Dendritic cell treated with granulocyte-macrophage colony-stimulating factor and Interleukin-4, amounts not matched to agents 40 ng/mL and 50 ng/mL, for 4 days (primary cell): ENCODE results near the gene FCN3.
A peak's percentile ranks its signal among the peaks of the same experiment; 100 is the strongest.

Experiments used
- H3K27ac Mint-ChIP-seq: one replicate; pipeline ENCODE4 v1.8.0; 2022; ENCODE audit warnings: mild to moderate bottlenecking, mixed read lengths
- H3K27me3 Mint-ChIP-seq: one replicate; pipeline ENCODE4 v1.8.0; 2022; ENCODE audit warnings: mild to moderate bottlenecking, mixed read lengths
- H3K36me3 Mint-ChIP-seq: one replicate; pipeline ENCODE4 v1.8.0; 2022; ENCODE audit warnings: low read depth, mixed read lengths
- H3K4me1 Mint-ChIP-seq: one replicate; pipeline ENCODE4 v1.8.0; 2022; ENCODE audit warnings: low read depth, mixed read lengths
- H3K4me3 Mint-ChIP-seq: one replicate; pipeline ENCODE4 v1.8.0; 2022; ENCODE audit warnings: mild to moderate bottlenecking, moderate library complexity, mixed read lengths
- H3K9me3 Mint-ChIP-seq: one replicate; pipeline ENCODE4 v1.8.0; 2022; ENCODE audit warnings: mixed read lengths
- intact Hi-C: fragments of 100-400 bp; cut with micrococcal nuclease; formaldehyde crosslinking; loops from one replicate; pipeline ENCODE4 v1.15.0; 2022

Gene FCN3

GRCh38 chr1:27380766-27381733 lies 6.4 kb upstream of the FCN3 start:
- peaks cover 24% of the 10 kb centered on the region for H3K27me3 Mint-ChIP-seq
- H3K36me3 Mint-ChIP-seq: no peaks in the 10 kb centered on the region
- intact Hi-C loops: no loop called here
- no peak overlapping the region for H3K4me3 Mint-ChIP-seq
- peaks cover 32% of the 10 kb centered on the region for H3K4me1 Mint-ChIP-seq
- H3K9me3 Mint-ChIP-seq: no peaks in the 10 kb centered on the region
- H3K27ac Mint-ChIP-seq: no peak overlapping the region

DNA sequence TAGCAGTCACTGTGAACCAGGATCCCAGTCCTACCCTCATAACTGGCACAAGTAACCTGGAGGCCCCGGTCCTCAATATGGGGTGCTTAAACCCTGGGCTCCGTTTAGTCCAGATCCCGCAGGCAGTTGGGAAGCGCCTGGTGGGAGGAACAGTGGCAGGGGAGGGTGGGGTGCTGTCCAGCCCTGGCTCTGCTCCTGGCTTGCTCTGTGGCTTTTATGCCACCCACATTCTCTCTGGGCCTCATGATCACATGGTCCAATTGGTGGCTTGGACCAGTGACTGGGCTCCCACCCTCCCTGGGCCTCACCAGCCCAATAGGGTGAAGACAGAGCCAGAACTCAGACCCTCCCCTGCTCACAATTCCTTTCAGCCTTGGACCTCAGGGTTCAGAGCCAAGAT lies 5.6 kb upstream of the FCN3 start:
- no peaks in the 10 kb centered on the region for H3K9me3 Mint-ChIP-seq
- H3K4me3 Mint-ChIP-seq: no peak overlapping the region
- H3K27ac Mint-ChIP-seq: no peak overlapping the region
- intact Hi-C loops: no loop called here
- H3K36me3 Mint-ChIP-seq: no peaks in the 10 kb centered on the region
- H3K4me1 Mint-ChIP-seq: peaks cover 32% of the 10 kb centered on the region
- H3K27me3 Mint-ChIP-seq: peaks cover 25% of the 10 kb centered on the region

- Mint-ChIP-seq H3K4me3 (no peak overlapping the region), H3K9me3 (no peaks in the 10 kb centered on the region), H3K36me3 (no peaks in the 10 kb centered on the region), H3K27ac (peak overlapping the region; percentile 12), H3K4me1 (peaks cover 32% of the 10 kb centered on the region), H3K27me3 (peaks cover 25% of the 10 kb centered on the region)
- intact Hi-C loops: no loop called here
Observed at GRCh38 chr1:27379564-27380122, 5.0 kb upstream of the FCN3 start.

DNA sequence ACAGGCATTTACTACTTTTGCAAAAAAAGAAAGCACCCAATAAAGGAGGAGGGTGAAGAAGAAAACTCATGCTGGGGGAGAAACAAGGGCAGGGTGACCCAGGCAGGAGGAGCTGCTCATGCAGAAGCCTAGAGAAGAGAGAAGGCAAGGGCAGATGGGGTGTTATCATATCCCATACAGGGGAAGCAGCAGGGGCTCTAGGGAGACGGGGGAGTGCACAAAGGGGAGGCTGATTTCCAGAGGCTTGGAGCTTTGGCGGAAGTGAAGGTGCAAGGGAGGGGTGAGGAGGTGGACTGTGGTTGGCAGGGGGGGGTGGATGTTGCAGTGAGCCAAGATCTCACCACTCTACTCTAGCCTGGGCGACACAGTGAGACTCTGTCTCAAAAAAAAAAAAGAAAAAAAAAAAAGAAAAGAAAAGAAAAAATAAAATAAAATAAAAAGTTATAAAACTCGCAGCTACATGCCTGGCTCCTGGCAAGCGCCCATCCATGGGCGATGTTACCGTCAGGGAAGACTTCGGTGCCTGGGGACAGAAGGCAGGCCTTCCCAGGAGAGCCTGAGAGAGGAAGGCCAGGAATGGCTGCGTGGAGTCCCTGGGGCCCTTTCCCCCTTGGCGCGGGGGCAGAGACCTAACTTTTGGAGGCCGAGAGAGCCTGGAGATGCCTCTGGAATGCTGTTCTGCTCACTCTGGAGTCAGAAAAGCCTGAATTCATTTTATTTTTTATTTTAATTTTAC lies 3.3 kb upstream of the FCN3 start:
- intact Hi-C loops: no loop called here
- Mint-ChIP-seq H3K27me3 (peaks cover 19% of the 10 kb centered on the region), H3K4me3 (no peak overlapping the region), H3K27ac (no peak overlapping the region), H3K4me1 (peaks cover 27% of the 10 kb centered on the region), H3K36me3 (no peaks in the 10 kb centered on the region), H3K9me3 (no peaks in the 10 kb centered on the region)

GRCh38 chr1:27372808-27373690 lies 1.6 kb downstream of the FCN3 start:
- Mint-ChIP-seq H3K36me3 (no peaks in the 10 kb centered on the region), H3K9me3 (no peaks in the 10 kb centered on the region), H3K4me1 (peaks cover 39% of the 10 kb centered on the region), H3K4me3 (no peak overlapping the region), H3K27ac (no peak overlapping the region), H3K27me3 (peaks cover 2% of the 10 kb centered on the region)
- intact Hi-C loops: no loop called here

GRCh38 chr1:27372022-27372807 lies 2.4 kb downstream of the FCN3 start:
- intact Hi-C loops: no loop called here
- H3K27ac Mint-ChIP-seq: peak overlapping the region; percentile 23

GRCh38 chr1:27368869-27369582 lies 5.6 kb downstream of the FCN3 start:
- intact Hi-C loops: no loop called here
- no peaks in the 10 kb centered on the region for H3K9me3 Mint-ChIP-seq
- peak overlapping the region; percentile 23 for H3K4me3 Mint-ChIP-seq

More at GRCh38 chr1:27372022-27372807, 2.4 kb downstream of the FCN3 start:
- Mint-ChIP-seq H3K4me3 (no peak overlapping the region), H3K4me1 (peaks cover 47% of the 10 kb centered on the region), H3K27me3 (peaks cover 2% of the 10 kb centered on the region), H3K9me3 (no peaks in the 10 kb centered on the region), H3K36me3 (no peaks in the 10 kb centered on the region)

GRCh38 chr1:27367160-27367650 lies 7.4 kb downstream of the FCN3 start:
- H3K4me3 Mint-ChIP-seq: peak overlapping the region; percentile 69

More at GRCh38 chr1:27368869-27369582, 5.6 kb downstream of the FCN3 start:
- Mint-ChIP-seq H3K4me1 (peaks cover 73% of the 10 kb centered on the region), H3K27me3 (no peaks in the 10 kb centered on the region), H3K27ac (peak overlapping the region; percentile 86), H3K36me3 (peaks cover 15% of the 10 kb centered on the region)

GRCh38 chr1:27366411-27367159 lies 8.0 kb downstream of the FCN3 start, which contains the start of gene MAP3K6:
Gene MAP3K6 (minus strand): TSS chr1:27366961. CDS start chr1:27366597, 364 bp downstream.
- Mint-ChIP-seq H3K27me3 (peaks cover 2% of the 10 kb centered on the region), H3K27ac (peak within 1 kb of the TSS; percentile 98), H3K4me3 (peak within 1 kb of the TSS; percentile 97), H3K9me3 (no peaks in the 10 kb centered on the region), H3K36me3 (peaks cover 39% of the 10 kb centered on the region), H3K4me1 (peaks cover 67% of the 10 kb centered on the region)
- intact Hi-C loops: no loop called here

More at GRCh38 chr1:27367160-27367650, 7.4 kb downstream of the FCN3 start:
- Mint-ChIP-seq H3K9me3 (no peaks in the 10 kb centered on the region), H3K27ac (peak overlapping the region; percentile 72), H3K27me3 (no peaks in the 10 kb centered on the region), H3K4me1 (peaks cover 73% of the 10 kb centered on the region), H3K36me3 (peaks cover 33% of the 10 kb centered on the region)
- intact Hi-C loops: no loop called here

DNA sequence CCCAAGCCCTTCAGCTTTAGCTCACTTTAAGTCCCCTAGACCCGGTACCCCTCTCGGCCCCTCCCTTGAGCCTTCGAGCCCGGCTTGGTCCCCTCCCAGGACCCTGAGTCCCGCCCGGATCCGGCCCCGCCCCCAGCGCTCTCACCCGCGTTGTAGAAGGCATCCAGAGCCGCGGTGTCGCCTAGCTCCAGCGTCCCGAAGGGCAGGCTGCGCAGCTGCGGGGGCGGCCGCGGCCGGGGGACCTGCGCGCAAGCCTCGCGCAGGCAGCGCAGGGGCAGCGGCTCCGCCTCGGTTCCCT lies 8.6 kb downstream of the FCN3 start:
- Mint-ChIP-seq H3K27ac (peak overlapping the region; percentile 98), H3K4me1 (peaks cover 66% of the 10 kb centered on the region), H3K4me3 (peak overlapping the region; percentile 97), H3K27me3 (peaks cover 4% of the 10 kb centered on the region), H3K36me3 (peaks cover 44% of the 10 kb centered on the region), H3K9me3 (no peaks in the 10 kb centered on the region)
- intact Hi-C loops: no loop called here

GRCh38 chr1:27365372-27366112 lies 9.1 kb downstream of the FCN3 start:
- H3K27ac Mint-ChIP-seq: peak overlapping the region; percentile 98
- peaks cover 66% of the 10 kb centered on the region for H3K4me1 Mint-ChIP-seq
- no peaks in the 10 kb centered on the region for H3K9me3 Mint-ChIP-seq
- peaks cover 50% of the 10 kb centered on the region for H3K36me3 Mint-ChIP-seq
- H3K4me3 Mint-ChIP-seq: peak overlapping the region; percentile 97
- H3K27me3 Mint-ChIP-seq: peaks cover 10% of the 10 kb centered on the region
- intact Hi-C loops: loop anchor here (1.0 kb wide), 1 partner anchor 8 kb away; no protein-coding TSS in a partner anchor
